Muscle of back (tissue), 3 donors: ENCODE results near the gene TARP.
"Not testable (repeated sequence)": the region's sequence is repeated elsewhere in the genome, so short reads cannot be mapped to it uniquely, and the experiment has no call there.

Experiments
- DNase-seq, 3 donors: peaks; one replicate each; pipeline versions ENCODE4 v3.0.0 to v3.0.0-alpha.2; 2013

Gene TARP

GRCh38 chr7:38262545-38262944 lies 10.9 kb downstream of the TARP start:
- no peak for DNase-seq

GRCh38 chr7:38262026-38262425 lies 11.4 kb downstream of the TARP start:
- not testable (repeated sequence) for DNase-seq

DNA sequence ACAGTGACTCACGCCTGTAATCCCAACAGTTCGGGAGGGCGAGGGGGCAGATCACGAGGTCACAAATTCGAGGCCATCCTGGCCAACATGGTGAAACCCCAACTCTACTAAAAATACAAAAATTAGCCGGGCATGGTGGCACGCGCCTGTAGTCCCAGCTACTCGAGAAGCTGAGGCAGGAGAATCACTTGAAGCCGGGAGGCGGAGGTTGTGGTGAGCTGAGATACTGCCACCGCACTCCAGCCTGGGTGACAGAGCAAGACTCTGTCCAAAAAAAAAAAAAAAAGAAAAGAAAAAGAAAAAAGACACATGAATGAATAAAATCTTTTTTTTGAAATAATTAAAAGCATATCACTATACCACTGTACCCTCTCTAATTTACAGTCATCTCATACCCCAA lies 11.8 kb downstream of the TARP start:
- not testable (repeated sequence) for DNase-seq

DNA sequence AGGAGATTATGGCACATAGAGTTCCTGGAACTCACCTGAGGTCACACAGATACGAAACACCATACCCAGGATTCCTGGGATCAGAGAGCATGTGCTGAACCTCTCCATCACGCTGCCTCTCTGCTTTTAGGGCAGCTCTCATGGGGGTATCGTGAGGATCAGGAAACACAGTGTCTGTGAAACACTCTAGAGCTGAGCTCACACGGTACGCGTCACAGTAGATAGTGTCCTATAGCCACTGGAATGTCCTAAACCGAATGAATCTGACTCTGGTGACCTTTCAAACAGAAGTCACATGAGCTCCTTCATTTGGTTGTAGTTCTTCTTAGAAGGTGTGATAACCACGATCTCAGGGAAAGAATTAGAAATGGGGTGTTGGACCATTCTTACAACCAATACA lies 14.3 kb downstream of the TARP start:
- DNase-seq, result not testable (repeated sequence)

DNA sequence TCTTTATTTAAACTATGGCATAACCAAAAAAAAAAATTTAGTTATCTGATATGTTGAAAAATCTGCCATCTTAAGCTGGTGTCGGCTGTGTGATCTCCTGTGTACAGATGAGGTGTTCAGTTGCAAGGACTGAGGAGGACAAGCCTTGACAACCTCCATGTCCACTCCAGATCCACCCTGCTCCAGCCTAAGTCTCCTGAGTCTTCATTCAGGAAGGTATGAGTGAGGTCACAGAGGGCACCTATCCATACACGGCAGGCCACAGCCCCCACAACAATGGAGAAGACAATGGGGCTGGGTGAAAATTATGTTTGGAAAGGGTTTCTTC lies 16.1 kb downstream of the TARP start:
- no peak for DNase-seq

DNA sequence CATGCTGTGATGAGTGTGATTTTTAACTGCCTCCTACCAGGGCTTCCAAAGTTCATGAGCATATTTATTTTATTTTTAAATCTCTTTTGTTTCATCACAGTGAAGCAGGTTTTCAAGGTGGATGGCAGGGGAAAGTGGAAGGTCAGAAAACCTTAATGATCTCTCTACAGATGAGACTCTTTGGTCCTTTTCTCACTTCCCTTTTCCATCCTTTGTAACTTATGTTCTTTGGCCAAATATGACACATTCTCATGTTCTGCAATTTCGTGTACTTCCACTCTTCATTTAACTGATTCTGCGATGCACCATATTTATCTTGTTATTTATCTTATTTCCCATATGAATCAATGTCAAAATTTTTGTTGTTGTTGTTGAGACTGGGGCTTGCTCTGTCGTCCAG lies 23.6 kb downstream of the TARP start:
- DNase-seq, result not testable (repeated sequence)

- DNase-seq, result no peak
These were observed 25.3 kb downstream of the TARP start for GRCh38 chr7:38248069-38248567.

GRCh38 chr7:38245409-38245977 lies 27.9 kb downstream of the TARP start:
- no peak for DNase-seq

GRCh38 chr7:38244516-38244915 lies 28.9 kb downstream of the TARP start:
- DNase-seq, result no peak

GRCh38 chr7:38243345-38243744 lies 30.1 kb downstream of the TARP start:
- DNase-seq, result not testable (repeated sequence)

GRCh38 chr7:38242814-38243213 lies 30.6 kb downstream of the TARP start:
- no peak for DNase-seq

- no peak for DNase-seq
These were observed 32.4 kb downstream of the TARP start for GRCh38 chr7:38241071-38241470.

GRCh38 chr7:38239129-38239528 lies 34.3 kb downstream of the TARP start:
- not testable (repeated sequence) for DNase-seq

- no peak for DNase-seq
These were observed 37.8 kb downstream of the TARP start for GRCh38 chr7:38235606-38236005.

- DNase-seq, result not testable (repeated sequence)
These were observed 38.7 kb downstream of the TARP start for GRCh38 chr7:38234759-38235158.

- no peak for DNase-seq
These were observed 40.7 kb downstream of the TARP start for GRCh38 chr7:38232502-38233366.

DNA sequence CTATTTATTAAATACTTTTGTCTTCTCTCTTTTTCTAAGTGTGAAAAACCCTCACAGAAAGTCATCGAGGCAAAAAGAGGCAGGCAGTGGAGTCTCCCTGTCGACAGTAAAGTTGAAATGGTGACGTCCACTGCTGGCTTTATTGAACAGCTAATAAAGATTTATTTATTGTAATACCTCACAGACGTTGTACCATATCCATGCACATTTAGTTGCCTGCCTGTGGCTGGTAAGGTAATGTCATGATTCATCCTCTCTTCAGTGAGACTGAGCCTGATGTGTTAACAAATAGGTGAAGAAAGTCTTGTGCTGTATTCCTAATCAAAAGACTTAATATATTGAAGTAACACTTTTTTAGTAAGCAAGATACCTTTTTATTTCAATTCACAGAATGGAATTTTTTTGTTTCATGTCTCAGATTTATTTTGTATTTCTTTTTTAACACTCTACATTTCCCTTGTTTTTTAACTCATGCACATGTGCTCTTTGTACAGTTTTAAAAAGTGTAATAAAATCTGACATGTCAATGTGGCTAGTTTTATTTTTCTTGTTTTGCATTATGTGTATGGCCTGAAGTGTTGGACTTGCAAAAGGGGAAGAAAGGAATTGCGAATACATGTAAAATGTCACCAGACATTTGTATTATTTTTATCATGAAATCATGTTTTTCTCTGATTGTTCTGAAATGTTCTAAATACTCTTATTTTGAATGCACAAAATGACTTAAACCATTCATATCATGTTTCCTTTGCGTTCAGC lies 43.4 kb downstream of the TARP start:
- no peak for DNase-seq

- peak in 1 of 3 donors; percentile 25 for DNase-seq
These were observed 44.0 kb downstream of the TARP start for GRCh38 chr7:38229386-38229785.

- DNase-seq, result no peak
These were observed 49.0 kb downstream of the TARP start for GRCh38 chr7:38224392-38224791.

GRCh38 chr7:38223306-38223705 lies 50.1 kb downstream of the TARP start:
- DNase-seq, result no peak

GRCh38 chr7:38222481-38223096 lies 50.8 kb downstream of the TARP start:
- DNase-seq, result peak; percentile 43 to 72 (median 59)

DNA sequence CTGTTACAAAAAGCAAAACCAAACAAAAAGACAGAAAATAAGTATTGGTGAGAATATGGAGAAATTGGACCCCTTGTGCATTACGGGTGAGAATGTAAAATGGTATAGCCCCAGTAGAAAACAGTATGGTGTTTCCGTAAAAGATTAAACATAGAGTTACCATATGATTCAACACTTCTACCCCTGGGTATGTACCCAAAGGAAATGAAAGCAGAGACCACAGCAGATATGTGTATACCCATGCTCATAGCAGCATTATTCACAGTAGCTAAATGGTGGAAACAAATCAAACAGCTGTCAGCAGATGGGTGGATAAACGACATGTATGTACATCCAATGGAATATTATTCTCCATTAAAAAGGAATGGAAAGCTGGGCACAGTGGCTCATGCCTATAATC lies 53.0 kb downstream of the TARP start:
- DNase-seq, result no peak
